Measurements from ENCODE around the gene CHDH. TPM values are rescaled to one million over a fixed set of nuclear protein-coding genes. Genes with fewer than 3 reads are reported as not detected.

The CHDH gene
- total and polyA plus RNA-seq, 7 experiments from 2014 or later = 0.05 to 1.3 (median 0.27) TPM; not detected in 2

- Histone ChIP-seq H3K4me1 (ENCODE audit: control insufficient read depth in 2 of 2, insufficient read depth in 2 of 2, low read length in 2 of 2) (no peaks in the 10 kb centered on the region), H3K9me3 (ENCODE audit: control insufficient read depth in 2 of 3, low read length in 3 of 3) (no peaks in the 10 kb centered on the region), H3K27ac (ENCODE audit: low read depth, low read length) (no peak overlapping the region), H3K36me3 (ENCODE audit: control insufficient read depth in 2 of 3, insufficient read depth in 3 of 3, low read length in 3 of 3) (no peaks in the 10 kb centered on the region), H3K4me3 (ENCODE audit: low read length) (no peak overlapping the region), H3K27me3 (ENCODE audit: control insufficient read depth in 2 of 2, insufficient read depth in 2 of 2, low read length in 2 of 2) (no peaks in the 10 kb centered on the region)
- DNase-seq (no peak), ATAC-seq (no peak)
- intact Hi-C loops (cut with micrococcal nuclease) = no loop called here
- CTCF ChIA-PET = no interaction called here
- POLR2A ChIA-PET = no interaction called here
- H3K27me3 Mint-ChIP-seq = peaks cover 0 to 8% (median 3%) of the 10 kb centered on the region in 5 donors
- H3K27ac Mint-ChIP-seq = no peak overlapping the region
- no peaks in the 10 kb centered on the region for H3K36me3 Mint-ChIP-seq
- no peak overlapping the region for H3K4me3 Mint-ChIP-seq
- peaks cover 0 to 6% (median 4%) of the 10 kb centered on the region in 7 donors for H3K4me1 Mint-ChIP-seq
- H3K9me3 Mint-ChIP-seq = no peaks in the 10 kb centered on the region
Measured at GRCh38 chr3:53813229-53813628, 33.0 kb downstream of the CHDH start.

DNA sequence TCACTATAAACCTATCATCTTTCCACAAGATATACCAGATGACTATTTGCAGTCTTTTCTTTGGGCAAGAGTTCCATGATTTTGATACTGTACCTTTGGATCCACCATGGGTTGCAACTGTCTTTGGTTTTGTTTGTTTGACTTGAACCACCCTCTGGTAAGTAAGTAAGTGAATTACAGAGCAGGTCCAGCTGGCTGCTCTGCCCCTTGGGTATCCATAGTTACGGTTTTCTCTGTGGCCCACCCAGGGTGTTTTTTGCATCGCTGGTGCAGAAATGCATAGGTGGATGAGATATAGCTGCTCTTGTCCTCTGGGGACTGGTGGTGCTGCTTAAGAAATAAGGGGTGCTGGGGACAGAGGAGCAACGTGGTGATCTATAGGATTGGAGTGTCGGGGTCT lies 33.8 kb downstream of the CHDH start:
- Mint-ChIP-seq H3K27ac (no peak overlapping the region), H3K36me3 (no peaks in the 10 kb centered on the region), H3K9me3 (no peaks in the 10 kb centered on the region), H3K27me3 (peaks cover 0 to 6% (median 0%) of the 10 kb centered on the region in 5 donors), H3K4me3 (no peak overlapping the region), H3K4me1 (no peaks in the 10 kb centered on the region)
- ATAC-seq = no peak
- H3K4me3 ChIP-seq (ENCODE audit: low read length) = no peak overlapping the region
- H3K4me1 ChIP-seq (ENCODE audit: control insufficient read depth in 2 of 2, insufficient read depth in 2 of 2, low read length in 2 of 2) = no peaks in the 10 kb centered on the region
- no peak for DNase-seq
- intact Hi-C loops (cut with micrococcal nuclease) = no loop called here
- no peaks in the 10 kb centered on the region for H3K27me3 ChIP-seq (ENCODE audit: control insufficient read depth in 2 of 2, insufficient read depth in 2 of 2, low read length in 2 of 2)
- H3K9me3 ChIP-seq (ENCODE audit: control insufficient read depth in 2 of 3, low read length in 3 of 3) = no peaks in the 10 kb centered on the region
- ChIA-PET POLR2A (no interaction called here), CTCF (no interaction called here)
- H3K36me3 ChIP-seq (ENCODE audit: control insufficient read depth in 2 of 3, insufficient read depth in 3 of 3, low read length in 3 of 3) = no peaks in the 10 kb centered on the region
- no peak overlapping the region for H3K27ac ChIP-seq (ENCODE audit: low read depth, low read length)

- H3K27ac ChIP-seq (ENCODE audit: low read depth, low read length) = no peak overlapping the region
- ATAC-seq (no peak), DNase-seq (no peak)
- no peaks in the 10 kb centered on the region for H3K9me3 ChIP-seq (ENCODE audit: control insufficient read depth in 2 of 3, low read length in 3 of 3)
- Mint-ChIP-seq H3K27me3 (peaks cover 0 to 13% (median 0%) of the 10 kb centered on the region in 5 donors), H3K36me3 (no peaks in the 10 kb centered on the region), H3K4me1 (no peaks in the 10 kb centered on the region), H3K27ac (no peak overlapping the region), H3K9me3 (no peaks in the 10 kb centered on the region), H3K4me3 (no peak overlapping the region)
- no peaks in the 10 kb centered on the region for H3K4me1 ChIP-seq (ENCODE audit: control insufficient read depth in 2 of 2, insufficient read depth in 2 of 2, low read length in 2 of 2)
- ChIA-PET CTCF (no interaction called here), POLR2A (no interaction called here)
- intact Hi-C loops (cut with micrococcal nuclease) = no loop called here
- no peaks in the 10 kb centered on the region for H3K27me3 ChIP-seq (ENCODE audit: control insufficient read depth in 2 of 2, insufficient read depth in 2 of 2, low read length in 2 of 2)
- no peaks in the 10 kb centered on the region for H3K36me3 ChIP-seq (ENCODE audit: control insufficient read depth in 2 of 3, insufficient read depth in 3 of 3, low read length in 3 of 3)
- H3K4me3 ChIP-seq (ENCODE audit: low read length) = no peak overlapping the region
Measured at GRCh38 chr3:53811143-53811927, 34.9 kb downstream of the CHDH start.

- DNase-seq (no peak), ATAC-seq (no peak)
- ChIA-PET POLR2A (no interaction called here), CTCF (no interaction called here)
- Histone ChIP-seq H3K27ac (ENCODE audit: low read depth, low read length) (no peak overlapping the region), H3K36me3 (ENCODE audit: control insufficient read depth in 2 of 3, insufficient read depth in 3 of 3, low read length in 3 of 3) (no peaks in the 10 kb centered on the region), H3K27me3 (ENCODE audit: control insufficient read depth in 2 of 2, insufficient read depth in 2 of 2, low read length in 2 of 2) (no peaks in the 10 kb centered on the region), H3K4me1 (ENCODE audit: control insufficient read depth in 2 of 2, insufficient read depth in 2 of 2, low read length in 2 of 2) (no peaks in the 10 kb centered on the region), H3K4me3 (ENCODE audit: low read length) (no peak overlapping the region), H3K9me3 (ENCODE audit: control insufficient read depth in 2 of 3, low read length in 3 of 3) (no peaks in the 10 kb centered on the region)
- H3K27me3 Mint-ChIP-seq = peaks cover 0 to 13% (median 0%) of the 10 kb centered on the region in 5 donors
- peaks cover 0 to 1% (median 0%) of the 10 kb centered on the region in 7 donors for H3K4me1 Mint-ChIP-seq
- peaks cover 0 to 1% (median 0%) of the 10 kb centered on the region in 11 donors for H3K9me3 Mint-ChIP-seq
- intact Hi-C loops (cut with micrococcal nuclease) = no loop called here
- H3K36me3 Mint-ChIP-seq = no peaks in the 10 kb centered on the region
- H3K4me3 Mint-ChIP-seq = no peak overlapping the region
- no peak overlapping the region for H3K27ac Mint-ChIP-seq
Measured at GRCh38 chr3:53809764-53810400, 36.3 kb downstream of the CHDH start.

DNA sequence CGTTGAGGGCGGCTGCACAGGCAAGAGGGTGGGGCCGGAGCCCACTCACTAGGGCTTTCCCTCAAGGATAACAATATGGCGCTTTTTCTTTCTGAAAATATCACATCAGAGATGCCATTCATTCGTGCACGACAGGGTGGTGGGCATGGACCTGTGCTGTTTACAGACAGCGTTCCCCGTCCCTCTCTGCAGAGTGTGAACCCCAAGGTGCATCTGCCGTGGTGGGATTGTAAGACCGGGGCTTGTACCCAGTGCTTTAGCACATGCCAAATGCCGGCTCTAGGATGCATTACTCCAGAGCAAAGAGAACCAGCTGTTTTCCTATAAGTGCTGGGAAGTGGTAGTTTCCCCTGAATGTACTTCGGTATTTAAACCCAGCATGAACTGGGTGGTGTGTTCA lies 37.0 kb downstream of the CHDH start:
- CTCF ChIA-PET = no interaction called here

DNA sequence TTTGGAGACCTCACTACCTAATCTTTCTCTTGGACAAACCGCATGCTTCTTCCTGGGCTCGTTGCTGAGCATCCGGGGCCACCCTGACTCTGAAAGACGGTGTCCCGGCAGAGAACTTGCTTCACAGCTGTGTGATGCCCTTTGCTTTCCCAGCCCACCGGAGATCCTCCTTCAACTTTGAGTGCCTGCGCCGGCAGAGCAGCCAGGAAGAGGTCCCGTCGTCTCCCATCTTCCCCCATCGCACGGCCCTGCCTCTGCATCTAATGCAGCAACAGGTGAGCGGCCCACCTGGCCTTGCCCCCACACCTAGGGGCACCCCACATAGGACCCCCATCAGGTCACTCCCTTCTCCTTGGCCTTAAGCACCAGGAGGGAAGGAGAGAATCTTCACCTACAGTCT lies 37.7 kb downstream of the CHDH start:
- intact Hi-C loops (cut with micrococcal nuclease) = no loop called here
- ChIA-PET POLR2A (no interaction called here), CTCF (no interaction called here)
- Mint-ChIP-seq H3K27me3 (peaks cover 0 to 13% (median 0%) of the 10 kb centered on the region in 5 donors), H3K4me1 (peaks cover 0 to 1% (median 0%) of the 10 kb centered on the region in 7 donors), H3K4me3 (no peak overlapping the region), H3K9me3 (peaks cover 0 to 1% (median 0%) of the 10 kb centered on the region in 11 donors), H3K27ac (no peak overlapping the region), H3K36me3 (no peaks in the 10 kb centered on the region)
- DNase-seq (no peak), ATAC-seq (no peak)
- H3K36me3 ChIP-seq (ENCODE audit: control insufficient read depth in 2 of 3, insufficient read depth in 3 of 3, low read length in 3 of 3) = no peaks in the 10 kb centered on the region
- no peaks in the 10 kb centered on the region for H3K27me3 ChIP-seq (ENCODE audit: control insufficient read depth in 2 of 2, insufficient read depth in 2 of 2, low read length in 2 of 2)
- no peaks in the 10 kb centered on the region for H3K4me1 ChIP-seq (ENCODE audit: control insufficient read depth in 2 of 2, insufficient read depth in 2 of 2, low read length in 2 of 2)
- no peak overlapping the region for H3K27ac ChIP-seq (ENCODE audit: low read depth, low read length)
- no peaks in the 10 kb centered on the region for H3K9me3 ChIP-seq (ENCODE audit: control insufficient read depth in 2 of 3, low read length in 3 of 3)
- H3K4me3 ChIP-seq (ENCODE audit: low read length) = no peak overlapping the region

More for the DNA sequence above, 37.0 kb downstream of the CHDH start:
- intact Hi-C loops (cut with micrococcal nuclease) = no loop called here
- H3K4me3 Mint-ChIP-seq = no peak overlapping the region
- H3K9me3 Mint-ChIP-seq = peaks cover 0 to 1% (median 0%) of the 10 kb centered on the region in 11 donors
- H3K27ac Mint-ChIP-seq = no peak overlapping the region
- H3K4me1 Mint-ChIP-seq = peaks cover 0 to 1% (median 0%) of the 10 kb centered on the region in 7 donors
- Histone ChIP-seq H3K4me1 (ENCODE audit: control insufficient read depth in 2 of 2, insufficient read depth in 2 of 2, low read length in 2 of 2) (no peaks in the 10 kb centered on the region), H3K9me3 (ENCODE audit: control insufficient read depth in 2 of 3, low read length in 3 of 3) (no peaks in the 10 kb centered on the region), H3K27ac (ENCODE audit: low read depth, low read length) (no peak overlapping the region), H3K4me3 (ENCODE audit: low read length) (no peak overlapping the region), H3K36me3 (ENCODE audit: control insufficient read depth in 2 of 3, insufficient read depth in 3 of 3, low read length in 3 of 3) (no peaks in the 10 kb centered on the region), H3K27me3 (ENCODE audit: control insufficient read depth in 2 of 2, insufficient read depth in 2 of 2, low read length in 2 of 2) (no peaks in the 10 kb centered on the region)
- H3K27me3 Mint-ChIP-seq = peaks cover 0 to 13% (median 0%) of the 10 kb centered on the region in 5 donors
- DNase-seq = no peak
- H3K36me3 Mint-ChIP-seq = no peaks in the 10 kb centered on the region
- POLR2A ChIA-PET = no interaction called here
- no peak for ATAC-seq
